ENCODE measurements around the gene NOX3.

Gene NOX3

GRCh38 chr6:155455766-155456165, at the start of gene NOX3:
Gene NOX3, minus strand, starts transcription at chr6:155455839. Its CDS starts 39 bp downstream, at chr6:155455800.
- in situ Hi-C loops (cut with MboI; ENCODE audit: low sequenced_read_pairs, unreplicated experiment): no loop called here
- DNase-seq (ENCODE audit: low spot score): no peak
- TF ChIP-seq CTCF (IDR thresholded peaks at IDR 0.05; ENCODE audit: borderline replicate concordance, control extremely low read depth, extremely low read depth, insufficient read depth, missing control alignments): no peak

DNA sequence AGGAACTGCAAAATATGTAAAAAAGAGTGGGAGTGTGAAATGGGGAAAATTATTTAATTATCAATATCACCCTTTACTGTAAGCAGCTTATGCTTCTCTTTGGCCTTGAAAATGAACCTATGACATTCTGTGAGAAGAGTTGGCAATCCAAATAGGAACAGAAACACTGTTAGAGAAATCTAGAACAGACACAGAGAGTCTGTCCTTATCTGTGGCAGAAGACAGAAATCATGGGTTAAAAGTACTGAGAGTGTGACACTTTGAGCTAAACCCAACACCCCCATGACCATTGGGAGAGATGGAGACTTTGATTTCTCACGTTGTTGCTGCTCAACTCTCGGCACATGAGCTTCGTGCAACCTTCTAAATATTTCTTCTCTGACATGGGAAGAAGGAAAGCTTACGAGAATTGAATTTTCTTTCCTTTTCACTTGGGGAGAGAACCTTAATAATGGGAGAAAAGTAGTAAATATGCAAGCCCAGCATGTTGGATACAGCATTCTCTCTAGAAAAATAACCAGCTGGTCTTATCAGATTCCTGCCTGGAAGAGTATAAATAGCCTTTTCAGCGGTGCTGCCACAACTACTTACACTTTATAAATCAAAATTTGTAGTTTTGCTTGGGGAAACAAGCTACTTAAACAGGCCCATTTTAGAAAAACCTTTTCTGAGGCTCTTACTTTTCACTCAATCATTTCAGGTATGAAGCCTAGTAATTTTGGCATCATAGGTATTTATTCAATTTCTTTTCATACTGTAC, 49.4 kb upstream of the NOX3 start:
- in situ Hi-C loops (cut with MboI; ENCODE audit: low sequenced_read_pairs, unreplicated experiment): no loop called here
- DNase-seq (ENCODE audit: low spot score): no peak
- no peak for TF ChIP-seq CTCF (IDR thresholded peaks at IDR 0.05; ENCODE audit: borderline replicate concordance, control extremely low read depth, extremely low read depth, insufficient read depth, missing control alignments)

GRCh38 chr6:155502393-155502792, 46.8 kb upstream of the NOX3 start:
- no peak for TF ChIP-seq CTCF (IDR thresholded peaks at IDR 0.05; ENCODE audit: borderline replicate concordance, control extremely low read depth, extremely low read depth, insufficient read depth, missing control alignments)
- DNase-seq (ENCODE audit: low spot score): no peak
- in situ Hi-C loops (cut with MboI; ENCODE audit: low sequenced_read_pairs, unreplicated experiment): no loop called here

GRCh38 chr6:155499574-155499973, 43.9 kb upstream of the NOX3 start:
- TF ChIP-seq CTCF (IDR thresholded peaks at IDR 0.05; ENCODE audit: borderline replicate concordance, control extremely low read depth, extremely low read depth, insufficient read depth, missing control alignments): no peak
- no peak for DNase-seq (ENCODE audit: low spot score)
- in situ Hi-C loops (cut with MboI; ENCODE audit: low sequenced_read_pairs, unreplicated experiment): no loop called here

GRCh38 chr6:155498370-155498769, 42.7 kb upstream of the NOX3 start:
- TF ChIP-seq CTCF (IDR thresholded peaks at IDR 0.05; ENCODE audit: borderline replicate concordance, control extremely low read depth, extremely low read depth, insufficient read depth, missing control alignments): no peak
- in situ Hi-C loops (cut with MboI; ENCODE audit: low sequenced_read_pairs, unreplicated experiment): no loop called here

DNA sequence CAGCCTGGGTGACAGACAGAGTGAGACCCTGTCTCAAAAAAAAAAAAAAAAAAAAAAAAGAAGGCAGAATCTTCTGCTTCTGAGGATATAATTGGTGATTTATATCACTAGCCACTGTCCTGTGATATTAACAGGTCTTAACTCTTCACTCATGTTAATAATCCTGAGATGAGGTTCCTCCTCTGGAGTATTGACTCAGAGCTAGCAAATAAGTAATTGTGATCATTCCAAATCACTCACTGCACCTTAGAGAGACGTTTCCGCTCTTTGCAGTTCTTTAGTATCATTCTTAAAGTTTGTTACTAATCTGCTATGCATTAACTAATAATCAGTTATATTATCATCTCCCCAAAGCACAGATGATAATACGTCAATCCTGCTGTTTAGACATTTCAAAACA, 41.6 kb upstream of the NOX3 start:
- in situ Hi-C loops (cut with MboI; ENCODE audit: low sequenced_read_pairs, unreplicated experiment): no loop called here
- TF ChIP-seq CTCF (IDR thresholded peaks at IDR 0.05; ENCODE audit: borderline replicate concordance, control extremely low read depth, extremely low read depth, insufficient read depth, missing control alignments): no peak
- no peak for DNase-seq (ENCODE audit: low spot score)

More at GRCh38 chr6:155498370-155498769, 42.7 kb upstream of the NOX3 start:
- no peak for DNase-seq (ENCODE audit: low spot score)
